Epithelial cell of esophagus (primary cell): ENCODE data around the gene CCDC175.

ENCODE experiments used
- DNase-seq: peaks from one replicate; pipeline ENCODE4 v3.0.0; 2010; ENCODE audit warnings: low read depth
- H3K4me3 ChIP-seq: 2 replicates; pipeline ENCODE4 v1.5.1; 2011; ENCODE audit warnings: mild to moderate bottlenecking, low read length, control low read depth
- TF ChIP-seq, protein P1 (sequence below): IDR thresholded peaks from 2 replicates; pipeline ENCODE4 v1.5.1; 2011; ENCODE audit warnings: low read depth, mild to moderate bottlenecking, low read length, control low read depth, inconsistent platforms; ENCODE audit not compliant: insufficient read depth; ENCODE audit errors: missing control alignments

The CCDC175 gene

DNA sequence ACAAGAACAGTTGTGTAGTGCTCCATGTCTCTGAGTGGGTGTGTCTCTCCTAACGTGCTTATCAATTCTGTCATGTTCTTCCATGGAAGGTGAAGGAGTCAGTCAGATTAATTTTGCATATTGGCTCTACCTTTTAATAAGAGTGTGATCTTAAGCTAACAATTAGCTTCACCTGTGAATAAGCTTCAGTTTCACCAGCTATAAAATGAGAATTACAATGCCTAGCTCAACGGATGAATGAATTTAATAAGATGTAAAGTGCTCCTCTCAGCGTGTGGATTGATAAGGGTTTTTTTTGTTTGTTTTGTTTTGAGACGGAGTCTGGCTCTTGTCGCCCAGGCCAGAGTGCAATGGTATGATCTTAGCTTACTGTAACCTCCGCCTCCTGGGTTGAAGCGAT, 32.7 kb downstream of the CCDC175 start:
- TF ChIP-seq, protein P1, sequence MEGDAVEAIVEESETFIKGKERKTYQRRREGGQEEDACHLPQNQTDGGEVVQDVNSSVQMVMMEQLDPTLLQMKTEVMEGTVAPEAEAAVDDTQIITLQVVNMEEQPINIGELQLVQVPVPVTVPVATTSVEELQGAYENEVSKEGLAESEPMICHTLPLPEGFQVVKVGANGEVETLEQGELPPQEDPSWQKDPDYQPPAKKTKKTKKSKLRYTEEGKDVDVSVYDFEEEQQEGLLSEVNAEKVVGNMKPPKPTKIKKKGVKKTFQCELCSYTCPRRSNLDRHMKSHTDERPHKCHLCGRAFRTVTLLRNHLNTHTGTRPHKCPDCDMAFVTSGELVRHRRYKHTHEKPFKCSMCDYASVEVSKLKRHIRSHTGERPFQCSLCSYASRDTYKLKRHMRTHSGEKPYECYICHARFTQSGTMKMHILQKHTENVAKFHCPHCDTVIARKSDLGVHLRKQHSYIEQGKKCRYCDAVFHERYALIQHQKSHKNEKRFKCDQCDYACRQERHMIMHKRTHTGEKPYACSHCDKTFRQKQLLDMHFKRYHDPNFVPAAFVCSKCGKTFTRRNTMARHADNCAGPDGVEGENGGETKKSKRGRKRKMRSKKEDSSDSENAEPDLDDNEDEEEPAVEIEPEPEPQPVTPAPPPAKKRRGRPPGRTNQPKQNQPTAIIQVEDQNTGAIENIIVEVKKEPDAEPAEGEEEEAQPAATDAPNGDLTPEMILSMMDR: no peak
- no peak overlapping the region for H3K4me3 ChIP-seq
- DNase-seq: no peak

DNA sequence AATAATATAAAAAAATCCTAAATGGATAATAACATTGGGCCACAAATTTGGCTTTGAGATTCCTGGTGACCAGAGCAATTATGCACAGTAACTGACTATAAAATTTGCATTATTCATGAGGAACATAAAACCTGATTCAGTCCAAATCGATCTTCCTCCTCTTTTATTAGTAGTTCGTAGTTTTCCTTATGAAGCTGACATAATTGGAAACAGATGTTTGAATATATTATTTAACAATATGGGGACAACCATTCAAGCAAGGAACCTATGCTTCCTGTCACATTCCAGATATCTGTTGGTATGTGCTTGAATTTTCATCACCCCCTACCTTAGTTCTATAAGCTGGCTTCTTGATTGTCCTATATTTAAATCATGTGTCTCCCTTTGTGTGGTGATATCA, 34.9 kb downstream of the CCDC175 start:
- TF ChIP-seq, protein P1: no peak
- no peak overlapping the region for H3K4me3 ChIP-seq
- no peak for DNase-seq

DNA sequence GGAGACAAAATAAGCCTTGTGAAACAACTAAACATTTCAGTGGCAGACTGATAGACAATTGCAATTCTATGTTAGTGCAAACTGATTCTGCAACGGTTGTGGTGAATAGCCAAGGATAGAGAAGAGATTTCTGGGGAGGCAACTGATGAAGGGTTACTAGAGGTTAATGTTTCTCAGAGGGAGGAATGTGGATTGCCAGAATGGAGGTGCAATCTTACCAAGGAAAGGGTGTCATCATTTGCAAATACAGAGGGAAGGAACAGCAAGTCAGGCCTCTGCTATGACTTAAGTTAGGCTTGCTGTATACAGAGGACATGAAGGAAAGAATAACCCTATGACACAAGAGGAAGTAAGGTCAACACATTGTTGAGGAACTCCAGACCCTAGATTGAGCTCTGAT, 35.8 kb downstream of the CCDC175 start:
- DNase-seq: no peak
- H3K4me3 ChIP-seq: no peak overlapping the region
- TF ChIP-seq, protein P1: no peak

DNA sequence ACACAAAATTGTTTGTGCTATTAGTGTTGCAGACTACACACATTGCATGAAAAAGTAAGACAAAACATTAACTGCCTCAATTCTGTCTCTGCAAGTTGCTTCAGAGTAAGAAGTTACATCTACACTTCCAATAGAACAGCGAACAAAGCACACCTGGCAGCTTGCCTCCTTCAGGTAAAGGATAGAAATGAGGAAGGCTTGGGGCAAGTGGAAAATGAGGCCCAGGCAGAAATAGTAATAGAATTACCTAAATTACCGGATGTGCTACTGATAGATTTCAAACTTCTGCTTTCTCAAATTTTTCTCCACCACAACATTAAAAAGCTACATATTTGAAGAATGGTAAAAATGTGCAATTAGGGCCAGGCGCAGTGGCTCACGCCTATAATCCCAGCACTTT, 37.7 kb downstream of the CCDC175 start:
- TF ChIP-seq, protein P1: no peak
- no peak for DNase-seq
- no peak overlapping the region for H3K4me3 ChIP-seq

DNA sequence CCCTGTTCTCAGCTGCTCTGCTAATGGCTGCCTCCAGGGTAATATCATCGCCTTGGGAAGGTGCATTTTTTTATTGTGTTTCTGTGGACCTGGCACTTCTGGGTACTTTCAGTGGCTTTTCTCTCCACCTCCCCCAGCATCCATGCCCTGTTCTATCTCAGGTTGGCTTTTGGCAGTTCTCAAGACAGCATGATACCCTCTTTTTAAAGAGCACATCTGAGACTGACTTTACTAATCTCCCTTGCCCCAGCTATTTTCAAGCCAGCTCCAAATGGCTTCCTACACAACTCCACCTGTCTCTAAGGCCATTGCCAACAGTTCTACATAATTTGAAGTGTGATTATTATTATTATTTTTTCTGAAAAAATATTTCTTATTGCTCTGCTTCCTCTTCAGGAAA, 39.1 kb downstream of the CCDC175 start:
- no peak overlapping the region for H3K4me3 ChIP-seq
- no peak for DNase-seq
- TF ChIP-seq, protein P1: no peak

DNA sequence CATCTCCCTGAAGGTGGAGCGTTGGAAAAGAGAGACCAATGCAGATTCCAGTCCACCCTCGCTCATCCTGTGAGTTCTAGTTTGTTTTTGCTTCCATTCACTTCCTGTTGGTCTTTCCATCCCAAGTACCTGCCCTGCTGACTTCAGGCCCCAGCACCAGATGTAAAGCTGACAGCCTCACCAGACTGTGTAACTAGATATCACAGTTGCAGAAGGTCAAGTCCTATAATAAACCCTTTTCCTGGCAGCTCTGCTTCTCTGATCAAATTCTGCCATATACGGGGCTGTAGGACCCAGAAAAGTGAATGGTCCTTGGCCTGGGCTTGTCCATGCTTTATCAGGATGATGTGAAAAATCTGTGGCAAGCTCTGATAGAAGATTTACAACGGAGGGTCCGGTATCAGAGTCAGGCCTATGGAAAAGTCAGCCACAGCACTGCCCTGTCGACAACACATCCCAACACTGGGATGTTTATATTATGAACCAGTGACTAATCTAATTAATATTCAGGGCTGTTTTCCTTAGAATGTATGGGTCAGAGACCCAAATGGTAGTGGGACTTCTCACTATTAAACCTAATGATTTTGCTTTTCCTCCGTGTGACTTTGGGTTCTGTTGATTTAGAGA, 42.1 kb downstream of the CCDC175 start:
- DNase-seq: no peak
- no peak overlapping the region for H3K4me3 ChIP-seq
- TF ChIP-seq, protein P1: no peak

DNA sequence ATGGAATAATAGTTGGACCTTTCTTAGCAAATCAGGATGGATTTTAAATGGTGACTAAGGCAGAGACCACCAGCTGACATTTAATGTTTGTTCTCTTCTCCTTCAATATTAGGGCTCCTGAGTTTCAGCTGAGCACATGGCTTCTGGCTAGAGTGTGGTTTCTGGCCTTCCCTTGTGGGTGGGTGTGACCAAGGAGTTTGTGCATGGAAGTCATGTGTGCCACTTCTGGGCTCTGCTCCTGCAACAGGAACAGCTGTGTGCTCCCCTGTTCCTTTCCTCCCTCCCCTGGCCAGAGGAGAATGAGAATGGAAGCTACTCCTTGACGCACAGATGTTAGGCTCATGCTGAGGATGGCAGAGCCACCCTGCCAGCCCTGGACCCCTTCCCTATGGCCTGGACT, 44.2 kb downstream of the CCDC175 start:
- no peak for DNase-seq
- H3K4me3 ChIP-seq: no peak overlapping the region
- TF ChIP-seq, protein P1: no peak
